SK-N-SH treated with all-trans-retinoic acid at 6 μM for 48 hours (cell line): ENCODE data around the gene GKN1.

Experiments
- ESRRG ChIP-seq: fragments of 250-450 bp; sonication (Bioruptor Pico); IDR thresholded peaks from 2 replicates; pipeline ENCODE4 v1.6.1; 2021; ENCODE audit warnings: mild to moderate bottlenecking
- TF ChIP-seq, protein P1 (sequence below): fragments of 250-450 bp; sonication (Bioruptor Pico); IDR thresholded peaks from 2 replicates; pipeline ENCODE4 v1.5.1; 2020; ENCODE audit warnings: low read depth, mild to moderate bottlenecking, moderate library complexity
- TF ChIP-seq, protein P2 (sequence below): fragments of 250-450 bp; sonication (Bioruptor Pico); IDR thresholded peaks from 2 replicates; pipeline ENCODE4 v1.8.0; 2020; ENCODE audit warnings: mild to moderate bottlenecking, moderate library complexity, borderline replicate concordance

- TF ChIP-seq, protein P1, sequence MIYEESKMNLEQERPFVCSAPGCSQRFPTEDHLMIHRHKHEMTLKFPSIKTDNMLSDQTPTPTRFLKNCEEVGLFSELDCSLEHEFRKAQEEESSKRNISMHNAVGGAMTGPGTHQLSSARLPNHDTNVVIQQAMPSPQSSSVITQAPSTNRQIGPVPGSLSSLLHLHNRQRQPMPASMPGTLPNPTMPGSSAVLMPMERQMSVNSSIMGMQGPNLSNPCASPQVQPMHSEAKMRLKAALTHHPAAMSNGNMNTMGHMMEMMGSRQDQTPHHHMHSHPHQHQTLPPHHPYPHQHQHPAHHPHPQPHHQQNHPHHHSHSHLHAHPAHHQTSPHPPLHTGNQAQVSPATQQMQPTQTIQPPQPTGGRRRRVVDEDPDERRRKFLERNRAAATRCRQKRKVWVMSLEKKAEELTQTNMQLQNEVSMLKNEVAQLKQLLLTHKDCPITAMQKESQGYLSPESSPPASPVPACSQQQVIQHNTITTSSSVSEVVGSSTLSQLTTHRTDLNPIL, result no peak
- TF ChIP-seq, protein P2, sequence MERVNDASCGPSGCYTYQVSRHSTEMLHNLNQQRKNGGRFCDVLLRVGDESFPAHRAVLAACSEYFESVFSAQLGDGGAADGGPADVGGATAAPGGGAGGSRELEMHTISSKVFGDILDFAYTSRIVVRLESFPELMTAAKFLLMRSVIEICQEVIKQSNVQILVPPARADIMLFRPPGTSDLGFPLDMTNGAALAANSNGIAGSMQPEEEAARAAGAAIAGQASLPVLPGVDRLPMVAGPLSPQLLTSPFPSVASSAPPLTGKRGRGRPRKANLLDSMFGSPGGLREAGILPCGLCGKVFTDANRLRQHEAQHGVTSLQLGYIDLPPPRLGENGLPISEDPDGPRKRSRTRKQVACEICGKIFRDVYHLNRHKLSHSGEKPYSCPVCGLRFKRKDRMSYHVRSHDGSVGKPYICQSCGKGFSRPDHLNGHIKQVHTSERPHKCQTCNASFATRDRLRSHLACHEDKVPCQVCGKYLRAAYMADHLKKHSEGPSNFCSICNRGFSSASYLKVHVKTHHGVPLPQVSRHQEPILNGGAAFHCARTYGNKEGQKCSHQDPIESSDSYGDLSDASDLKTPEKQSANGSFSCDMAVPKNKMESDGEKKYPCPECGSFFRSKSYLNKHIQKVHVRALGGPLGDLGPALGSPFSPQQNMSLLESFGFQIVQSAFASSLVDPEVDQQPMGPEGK (CRISPR knock-in tag), result no peak
- no peak for TF ChIP-seq ESRRG (CRISPR knock-in tag)
These were observed 12.6 kb downstream of the GKN1 start for GRCh38 chr2:68987021-68987503.
